Thyroid gland (tissue), 4 donors: ENCODE measurements around the gene MR1.

ENCODE experiments used
- POLR2A ChIP-seq, 2 donors: fragments of 450-650 bp; IDR thresholded peaks; one replicate each; pipeline ENCODE4 v1.6.1; 2017; ENCODE audit warnings: antibody characterized with exemption in 2 of 2, mild to moderate bottlenecking in 2 of 2, moderate library complexity in 1 of 2
- TF ChIP-seq, protein P1 (sequence below), 6 experiments: fragments of 200-600 bp in 3 of 6; fragments of 450-650 bp in 3 of 6; sonication (generic) in 3 of 6; IDR thresholded peaks; one replicate each; pipeline ENCODE4 v1.5.1; 2016 to 2019; ENCODE audit warnings: antibody characterized with exemption in 6 of 6, mild to moderate bottlenecking in 2 of 6, inconsistent platforms in 1 of 6, moderate library complexity in 1 of 6

DNA sequence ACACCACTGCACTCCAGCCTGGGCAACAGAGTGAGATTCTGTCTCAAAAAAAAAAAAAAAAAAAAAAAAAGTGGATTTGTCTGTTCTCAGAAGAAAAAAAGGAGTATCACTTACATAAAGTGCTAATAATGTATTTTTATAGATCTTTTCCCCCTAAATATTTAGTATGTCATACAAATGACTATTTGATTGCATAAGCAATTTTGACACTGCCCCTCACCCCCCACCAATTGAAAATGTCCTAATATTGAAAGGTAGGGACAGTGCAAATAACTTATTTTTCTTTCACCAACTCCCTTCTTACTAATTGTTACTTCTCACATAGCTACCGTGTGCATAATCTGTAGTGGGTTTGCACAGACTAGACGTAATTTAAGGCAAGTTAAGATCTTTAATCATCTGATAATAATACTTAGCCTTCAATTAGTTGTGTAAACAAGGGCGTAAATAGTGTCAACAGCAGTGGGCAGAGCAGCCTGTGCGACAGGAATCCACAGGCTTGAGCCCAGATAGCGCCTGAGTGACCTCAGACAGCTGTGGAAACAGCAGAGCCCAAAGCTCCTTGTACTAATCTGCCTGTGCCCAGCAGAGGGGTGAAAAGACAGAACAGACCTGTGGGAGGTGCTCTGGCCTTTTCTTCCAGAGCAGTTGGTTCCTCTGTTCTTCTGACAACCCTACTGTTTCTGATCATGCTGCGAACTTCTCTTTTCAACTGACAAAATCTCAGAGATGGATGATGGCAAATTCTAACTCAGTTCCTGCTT is 50.2 kb downstream of the MR1 start:
- TF ChIP-seq, protein P1, sequence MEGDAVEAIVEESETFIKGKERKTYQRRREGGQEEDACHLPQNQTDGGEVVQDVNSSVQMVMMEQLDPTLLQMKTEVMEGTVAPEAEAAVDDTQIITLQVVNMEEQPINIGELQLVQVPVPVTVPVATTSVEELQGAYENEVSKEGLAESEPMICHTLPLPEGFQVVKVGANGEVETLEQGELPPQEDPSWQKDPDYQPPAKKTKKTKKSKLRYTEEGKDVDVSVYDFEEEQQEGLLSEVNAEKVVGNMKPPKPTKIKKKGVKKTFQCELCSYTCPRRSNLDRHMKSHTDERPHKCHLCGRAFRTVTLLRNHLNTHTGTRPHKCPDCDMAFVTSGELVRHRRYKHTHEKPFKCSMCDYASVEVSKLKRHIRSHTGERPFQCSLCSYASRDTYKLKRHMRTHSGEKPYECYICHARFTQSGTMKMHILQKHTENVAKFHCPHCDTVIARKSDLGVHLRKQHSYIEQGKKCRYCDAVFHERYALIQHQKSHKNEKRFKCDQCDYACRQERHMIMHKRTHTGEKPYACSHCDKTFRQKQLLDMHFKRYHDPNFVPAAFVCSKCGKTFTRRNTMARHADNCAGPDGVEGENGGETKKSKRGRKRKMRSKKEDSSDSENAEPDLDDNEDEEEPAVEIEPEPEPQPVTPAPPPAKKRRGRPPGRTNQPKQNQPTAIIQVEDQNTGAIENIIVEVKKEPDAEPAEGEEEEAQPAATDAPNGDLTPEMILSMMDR (IDR thresholded peaks at IDR 0.05), result peak in 4 of 6 experiments; percentile 22 to 49 (median 40)
- TF ChIP-seq POLR2A (IDR thresholded peaks at IDR 0.05), result no peak
